ENCODE results near the gene SNAP47.

GRCh38 chr1:227794817-227795192, 59.6 kb downstream of the SNAP47 start:
- no peak for TF ChIP-seq SP1 (CRISPR knock-in tag; IDR thresholded peaks at IDR 0.05)
- no peak for TF ChIP-seq EP300 (IDR thresholded peaks at IDR 0.05; ENCODE audit: low read length)
- TF ChIP-seq EZH2 (IDR thresholded peaks at IDR 0.05; ENCODE audit: borderline replicate concordance, low read depth, low read length): no peak
- TF ChIP-seq MED1 (CRISPR knock-in tag; IDR thresholded peaks at IDR 0.05; ENCODE audit: borderline replicate concordance): no peak
- no peak for TF ChIP-seq ZNF175 (CRISPR knock-in tag; IDR thresholded peaks at IDR 0.05; ENCODE audit: low read depth)
- no peak for TF ChIP-seq FOXA3 (CRISPR knock-in tag; conservative IDR thresholded peaks at IDR 0.05 in 1 of 2, IDR thresholded peaks at IDR 0.05 in 1 of 2)
- TF ChIP-seq ZBTB40 (IDR thresholded peaks at IDR 0.05): no peak
- TF ChIP-seq ZBTB40 (CRISPR knock-in tag; IDR thresholded peaks at IDR 0.05): no peak
